Occipital lobe (tissue), 2 donors: ENCODE results near the gene GLUL. TPM values are rescaled to one million over a fixed set of nuclear protein-coding genes. Genes with fewer than 3 reads are reported as not detected.

Experiments
- DNase-seq: peaks from one replicate; lab custom pipeline; 2025; lab: John Stamatoyannopoulos, UW
- total RNA-seq: library from RNA; depleted of rRNA; stranded (reverse); fragments of >200 nt; gene quantifications from one replicate; pipeline ENCODE4 v1.2.3, GENCODE V29; 2014

The GLUL gene
- total RNA-seq, result 264 TPM

GRCh38 chr1:182391362-182392049, at the start of gene GLUL:
TSS of gene GLUL (minus strand) at chr1:182391790. CDS start at chr1:182388737, 3,053 bp downstream.
- DNase-seq, result peak; percentile 90

GRCh38 chr1:182438326-182438725, 46.7 kb upstream of the GLUL start:
- DNase-seq, result no peak

GRCh38 chr1:182433580-182433979, 42.0 kb upstream of the GLUL start:
- DNase-seq, result no peak

GRCh38 chr1:182431278-182431677, 39.7 kb upstream of the GLUL start:
- DNase-seq, result no peak

- DNase-seq, result no peak
Measured at GRCh38 chr1:182430263-182431068, 38.9 kb upstream of the GLUL start.

- no peak for DNase-seq
Measured at GRCh38 chr1:182428043-182428442, 36.5 kb upstream of the GLUL start.

- DNase-seq, result no peak
Measured at GRCh38 chr1:182426442-182427430, 35.1 kb upstream of the GLUL start.

- DNase-seq, result no peak
Measured at GRCh38 chr1:182415789-182416188, 24.2 kb upstream of the GLUL start.

GRCh38 chr1:182413969-182414368, 22.4 kb upstream of the GLUL start:
- no peak for DNase-seq

- DNase-seq, result no peak
Measured at GRCh38 chr1:182413486-182413885, 21.9 kb upstream of the GLUL start.

- no peak for DNase-seq
Measured at GRCh38 chr1:182410620-182411273, 19.2 kb upstream of the GLUL start.

GRCh38 chr1:182410138-182410537, 18.5 kb upstream of the GLUL start:
- no peak for DNase-seq

GRCh38 chr1:182408435-182409075, 17.0 kb upstream of the GLUL start:
- no peak for DNase-seq

- no peak for DNase-seq
Measured at GRCh38 chr1:182407724-182408123, 16.1 kb upstream of the GLUL start.

- DNase-seq, result no peak
Measured at GRCh38 chr1:182406012-182406411, 14.4 kb upstream of the GLUL start.

- no peak for DNase-seq
Measured at GRCh38 chr1:182405578-182405977, 14.0 kb upstream of the GLUL start.

- no peak for DNase-seq
Measured at GRCh38 chr1:182404781-182405180, 13.2 kb upstream of the GLUL start.

GRCh38 chr1:182400567-182400966, 9.0 kb upstream of the GLUL start, which contains the start of gene TEDDM1:
TSS of gene TEDDM1 (minus strand) at chr1:182400667. CDS start at chr1:182400485, 182 bp downstream.
- no peak for DNase-seq

GRCh38 chr1:182397653-182398393, 6.2 kb upstream of the GLUL start:
- no peak for DNase-seq

- DNase-seq, result no peak
Measured at GRCh38 chr1:182395906-182396305, 4.3 kb upstream of the GLUL start.
